ENCODE results near the gene PRR23A. TPM values are rescaled to one million over a fixed set of nuclear protein-coding genes. Genes with fewer than 3 reads are reported as not detected.

The PRR23A gene
- total and polyA plus RNA-seq, 2 of the 8 experiments (the other 6 are each of a cell fraction or from before 2014, with no cell fraction given), result not detected

DNA sequence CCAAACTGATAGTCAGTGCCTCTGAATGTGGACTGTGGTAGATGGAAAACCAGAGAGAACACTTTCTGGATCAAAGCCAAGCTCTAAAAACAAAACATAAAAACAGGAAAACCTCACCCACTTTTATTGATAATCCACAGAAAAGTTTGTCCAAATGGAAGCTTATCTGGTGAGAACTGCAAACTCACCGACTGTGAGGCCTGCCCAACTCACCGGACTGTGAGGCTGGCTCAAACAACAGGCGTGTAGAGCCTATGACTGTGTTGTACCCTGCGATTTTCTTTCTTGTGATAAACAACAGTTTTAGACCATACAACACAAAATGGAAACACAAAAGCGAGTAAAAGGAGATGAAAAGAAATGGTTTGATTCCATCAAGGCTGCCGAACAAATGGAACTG lies 31.4 kb upstream of the PRR23A start:
- Histone ChIP-seq H3K4me3 (ENCODE audit: extremely low read depth in 1 of 4, insufficient read depth in 2 of 4, low read depth in 3 of 4, low read length in 4 of 4) (no peak overlapping the region), H2AFZ (ENCODE audit: low read length) (no peak overlapping the region), H3K4me2 (ENCODE audit: insufficient read depth in 1 of 2, low read depth in 2 of 2, low read length in 2 of 2) (no peak overlapping the region), H3K4me1 (replicated peaks in 1 of 4; ENCODE audit: control insufficient read depth in 3 of 4, insufficient read depth in 4 of 4, low read length in 3 of 4) (no peaks in the 10 kb centered on the region), H3K56ac (replicated peaks; ENCODE audit: insufficient read length, low read depth, low read length) (no peak overlapping the region), H3K9me3 (ENCODE audit: insufficient read depth in 2 of 2, low read depth in 1 of 2, low read length in 1 of 2) (no peaks in the 10 kb centered on the region; a peak in 1 of 4 replicates), H4K20me1 (replicated peaks in 1 of 2; ENCODE audit: control insufficient read depth in 1 of 2, insufficient read depth in 2 of 2, low read length in 2 of 2) (no peaks in the 10 kb centered on the region), H3K23ac (ENCODE audit: insufficient read length) (no peak overlapping the region), H2BK5ac (ENCODE audit: low read depth, low read length) (no peak overlapping the region), H3K27ac (ENCODE audit: low read depth, low read length) (no peak overlapping the region), H2BK15ac (ENCODE audit: low read length) (no peak overlapping the region), H3K4ac (replicated peaks; ENCODE audit: insufficient read length, low read depth, low read length) (no peak overlapping the region), H2BK120ac (replicated peaks; ENCODE audit: low read depth, low read length) (no peak overlapping the region), H2BK12ac (ENCODE audit: low read depth, low read length) (no peak overlapping the region), H3K79me2 (ENCODE audit: control insufficient read depth in 1 of 2, insufficient read depth in 2 of 2, low read length in 2 of 2) (no peaks in the 10 kb centered on the region), H3K14ac (ENCODE audit: insufficient read length) (no peak overlapping the region), H3K79me1 (ENCODE audit: low read depth, low read length) (no peaks in the 10 kb centered on the region), H3K9ac (replicated peaks in 1 of 4; ENCODE audit: extremely low read depth in 1 of 4, low read depth in 3 of 4, low read length in 3 of 4) (no peak overlapping the region), H2BK20ac (ENCODE audit: low read length) (no peak overlapping the region), H4K8ac (ENCODE audit: extremely low read depth, insufficient read depth, low read length) (no peak overlapping the region), H3K27me3 (replicated peaks in 1 of 4; ENCODE audit: control insufficient read depth in 3 of 4, extremely low read depth in 1 of 4, insufficient read depth in 3 of 4, low read length in 3 of 4) (no peaks in the 10 kb centered on the region), H3K36me3 (ENCODE audit: control insufficient read depth in 2 of 4, insufficient read depth in 4 of 4, low read length in 3 of 4) (no peaks in the 10 kb centered on the region), H4K91ac (replicated peaks; ENCODE audit: insufficient read length, low read length) (no peak overlapping the region), H2AK5ac (ENCODE audit: low read depth, low read length) (no peak overlapping the region), H4K5ac (ENCODE audit: insufficient read length, low read depth, low read length) (no peak overlapping the region), H3K18ac (ENCODE audit: extremely low read depth, low read length) (no peak overlapping the region), H3K23me2 (ENCODE audit: low read depth, low read length) (no peaks in the 10 kb centered on the region; the same call in 1 of the 2 replicates)
- CTCF ChIA-PET (ENCODE audit: partially characterized antibody), result no interaction called here
- POLR2A ChIA-PET (ENCODE audit: partially characterized antibody), result no interaction called here
- FAIRE-seq (no peak), DNase-seq (ENCODE audit: low read depth in 1 of 2, low spot score in 2 of 2) (no peak)
- WGBS, 2 experiments (ENCODE audit: extremely low coverage in 1 of 2, insufficient coverage in 1 of 2, insufficient read length in 1 of 2, insufficient replicate concordance in 2 of 2, low coverage in 1 of 2, low lambda C conversion rate in 2 of 2, missing lambda C conversion rate in 1 of 2), result 80% methylated on average over 6 of the region's 6 CpGs; no CpG with 5 or more reads in 1 of the 2 experiments
- TF ChIP-seq NANOG (IDR thresholded peaks at IDR 0.05; ENCODE audit: insufficient read depth, low read depth, low read length, poor library complexity, severe bottlenecking) (no peak), ASH2L (IDR thresholded peaks at IDR 0.05; ENCODE audit: low read length) (no peak), SP2 (IDR thresholded peaks at IDR 0.05; ENCODE audit: low read length) (no peak), CREB1 (IDR thresholded peaks at IDR 0.05) (no peak), KDM1A (IDR thresholded peaks at IDR 0.05; ENCODE audit: borderline replicate concordance, low read length) (no peak), ZNF274 (IDR thresholded peaks at IDR 0.05; ENCODE audit: borderline replicate concordance, extremely low read depth, low read length) (no peak), GTF2F1 (IDR thresholded peaks at IDR 0.05; ENCODE audit: borderline replicate concordance, low read depth, low read length) (no peak), RAD21 (IDR thresholded peaks at IDR 0.05 in 1 of 2, conservative IDR thresholded peaks at IDR 0.05 in 1 of 2; ENCODE audit: low read depth in 2 of 2, low read length in 2 of 2) (no peak), JUN (IDR thresholded peaks at IDR 0.05; ENCODE audit: low read depth, low read length) (no peak), RFX5 (IDR thresholded peaks at IDR 0.05; ENCODE audit: borderline replicate concordance, low read depth, low read length) (no peak)
- TF ChIP-seq, protein P1, sequence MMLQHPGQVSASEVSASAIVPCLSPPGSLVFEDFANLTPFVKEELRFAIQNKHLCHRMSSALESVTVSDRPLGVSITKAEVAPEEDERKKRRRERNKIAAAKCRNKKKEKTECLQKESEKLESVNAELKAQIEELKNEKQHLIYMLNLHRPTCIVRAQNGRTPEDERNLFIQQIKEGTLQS (IDR thresholded peaks at IDR 0.05; ENCODE audit: insufficient read depth, low read depth, low read length), result no peak

All from H1 (cell line).